Fibroblast of villous mesenchyme (primary cell): ENCODE results near the gene TBC1D20. TPM values are rescaled to one million over a fixed set of nuclear protein-coding genes. Genes with fewer than 3 reads are reported as not detected.

Experiments
- DNase-seq: peaks from one replicate; pipeline ENCODE4 v3.0.0-alpha.2; 2010; ENCODE audit warnings: low read depth
- H3K4me3 ChIP-seq: 2 replicates; pipeline ENCODE4 v1.5.1; 2011; ENCODE audit warnings: low read depth, mild to moderate bottlenecking, low read length
- total RNA-seq: library from RNA; depleted of rRNA; stranded (reverse); fragments of >200 nt; gene quantifications from 2 replicates; pipeline ENCODE4 v1.2.3, GENCODE V29; 2012
- TF ChIP-seq, protein P1 (sequence below): IDR thresholded peaks from 2 replicates; pipeline ENCODE4 v1.5.1; 2012; ENCODE audit warnings: low read depth, mild to moderate bottlenecking, low read length; ENCODE audit not compliant: insufficient read depth

The TBC1D20 gene
- total RNA-seq, 1 donor: 42.3 TPM

DNA sequence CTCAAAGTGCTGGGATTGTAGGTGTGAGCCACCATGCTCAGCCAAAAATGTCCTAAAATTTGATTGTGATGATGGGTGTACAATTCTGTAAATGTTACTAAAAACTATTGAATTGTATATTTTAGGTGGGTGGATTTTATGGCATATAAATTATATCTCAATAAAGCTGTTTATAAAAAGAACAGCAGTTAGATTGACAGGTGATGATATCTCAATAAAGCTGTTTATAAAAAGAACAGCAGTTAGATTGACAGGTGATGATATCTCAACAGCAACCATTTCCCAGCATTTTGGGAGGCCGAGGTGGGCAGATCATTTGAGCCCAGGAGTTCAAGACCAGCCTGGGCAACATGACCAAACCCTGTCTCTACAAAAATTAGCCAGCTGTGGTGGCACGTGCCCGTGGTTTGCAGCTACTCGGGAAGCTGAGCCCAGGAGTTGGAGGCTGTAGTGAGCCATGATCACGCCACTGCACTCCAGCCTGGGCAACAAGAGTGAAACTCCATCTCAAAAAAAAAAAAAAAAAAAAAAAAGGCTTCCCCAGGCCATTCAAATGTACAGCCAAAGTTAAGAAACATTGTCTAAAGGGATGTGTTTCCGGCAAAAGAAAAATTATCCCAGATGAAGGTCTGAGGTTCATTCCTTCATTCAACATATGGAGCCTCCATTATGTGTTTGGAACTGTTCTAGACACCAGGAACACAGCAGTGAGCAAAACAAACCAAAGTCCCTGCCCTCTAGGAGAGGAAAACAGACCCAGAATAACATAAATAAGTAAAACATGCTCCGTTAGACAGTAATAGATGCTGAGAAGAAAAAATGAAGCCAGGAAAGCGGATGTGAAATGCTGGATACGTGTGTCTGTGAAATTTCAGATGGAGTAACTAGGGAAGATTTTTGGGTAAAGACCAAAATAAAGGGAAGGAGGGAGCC, 55.9 kb downstream of the TBC1D20 start:
- H3K4me3 ChIP-seq: no peak overlapping the region
- TF ChIP-seq, protein P1, sequence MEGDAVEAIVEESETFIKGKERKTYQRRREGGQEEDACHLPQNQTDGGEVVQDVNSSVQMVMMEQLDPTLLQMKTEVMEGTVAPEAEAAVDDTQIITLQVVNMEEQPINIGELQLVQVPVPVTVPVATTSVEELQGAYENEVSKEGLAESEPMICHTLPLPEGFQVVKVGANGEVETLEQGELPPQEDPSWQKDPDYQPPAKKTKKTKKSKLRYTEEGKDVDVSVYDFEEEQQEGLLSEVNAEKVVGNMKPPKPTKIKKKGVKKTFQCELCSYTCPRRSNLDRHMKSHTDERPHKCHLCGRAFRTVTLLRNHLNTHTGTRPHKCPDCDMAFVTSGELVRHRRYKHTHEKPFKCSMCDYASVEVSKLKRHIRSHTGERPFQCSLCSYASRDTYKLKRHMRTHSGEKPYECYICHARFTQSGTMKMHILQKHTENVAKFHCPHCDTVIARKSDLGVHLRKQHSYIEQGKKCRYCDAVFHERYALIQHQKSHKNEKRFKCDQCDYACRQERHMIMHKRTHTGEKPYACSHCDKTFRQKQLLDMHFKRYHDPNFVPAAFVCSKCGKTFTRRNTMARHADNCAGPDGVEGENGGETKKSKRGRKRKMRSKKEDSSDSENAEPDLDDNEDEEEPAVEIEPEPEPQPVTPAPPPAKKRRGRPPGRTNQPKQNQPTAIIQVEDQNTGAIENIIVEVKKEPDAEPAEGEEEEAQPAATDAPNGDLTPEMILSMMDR: no peak
- no peak for DNase-seq

DNA sequence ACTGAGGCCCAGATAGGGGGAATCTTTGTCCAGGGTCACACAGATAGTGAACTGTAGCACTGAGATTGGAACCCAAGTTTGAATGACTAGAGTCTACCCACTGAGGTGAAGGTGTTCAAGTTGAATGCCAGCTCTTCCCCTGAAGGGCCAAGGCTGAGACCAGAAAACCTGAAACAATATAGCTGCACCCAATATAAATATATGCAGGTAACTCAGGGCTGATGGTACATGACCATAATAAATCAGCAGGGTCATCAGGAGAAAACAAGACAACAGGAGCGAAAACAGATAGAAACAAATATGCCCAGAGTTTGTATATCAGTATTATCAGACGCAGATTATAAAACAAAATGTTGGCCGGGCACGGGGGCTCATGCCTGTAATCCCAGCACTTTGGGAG, 58.2 kb downstream of the TBC1D20 start:
- TF ChIP-seq, protein P1: no peak
- no peak overlapping the region for H3K4me3 ChIP-seq
- DNase-seq: no peak

DNA sequence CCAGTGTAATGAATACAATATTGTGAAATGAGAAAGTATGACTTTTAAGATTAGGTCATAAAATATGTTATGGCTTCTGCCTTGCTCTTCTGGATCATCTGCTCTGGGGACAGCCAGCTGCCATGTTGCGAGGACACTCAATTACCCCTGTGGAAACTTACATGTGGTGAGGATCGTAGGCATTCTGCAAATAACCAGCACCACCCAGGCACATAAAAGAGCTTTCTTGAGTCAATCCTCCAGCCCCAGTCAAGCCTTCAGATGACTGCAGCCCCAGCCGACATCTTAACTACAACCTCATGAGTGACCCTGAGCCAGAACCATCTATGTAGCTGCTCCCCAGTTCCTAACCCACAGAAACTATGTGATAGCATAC, 58.8 kb downstream of the TBC1D20 start:
- H3K4me3 ChIP-seq: no peak overlapping the region
- TF ChIP-seq, protein P1: no peak
- DNase-seq: no peak

DNA sequence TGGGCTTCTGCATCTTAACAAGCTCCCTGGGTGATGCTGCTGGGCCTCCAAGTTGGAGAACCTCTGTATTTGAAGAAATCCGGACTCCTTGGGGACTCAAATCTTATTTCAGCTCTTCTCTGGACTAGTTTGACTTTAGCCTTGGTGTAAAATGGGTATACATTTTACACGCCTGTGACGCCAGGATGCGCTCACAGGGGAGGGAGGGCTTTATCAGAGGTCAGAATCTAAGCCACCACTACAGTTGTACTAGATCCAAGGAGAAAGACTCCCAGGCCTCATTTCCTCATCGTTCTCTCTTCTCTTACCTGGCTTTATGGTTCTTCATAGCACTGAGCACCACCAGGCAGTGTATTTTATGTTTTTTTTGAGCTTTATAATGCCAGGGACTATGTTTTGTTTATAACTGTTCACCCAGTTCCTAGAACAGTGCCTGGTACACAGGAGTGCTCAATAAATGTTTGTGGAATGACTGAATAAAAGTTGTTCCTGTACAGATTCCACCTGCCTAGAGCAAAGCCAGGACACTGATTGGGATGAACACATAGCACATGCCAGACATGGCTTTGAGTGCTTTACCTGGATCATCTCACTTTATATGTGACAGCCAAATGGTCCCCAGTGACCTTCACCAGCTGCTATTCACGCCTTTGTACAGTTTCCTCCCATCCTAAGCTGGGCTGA, 59.3 kb downstream of the TBC1D20 start:
- DNase-seq: no peak
- no peak overlapping the region for H3K4me3 ChIP-seq
- TF ChIP-seq, protein P1: no peak

DNA sequence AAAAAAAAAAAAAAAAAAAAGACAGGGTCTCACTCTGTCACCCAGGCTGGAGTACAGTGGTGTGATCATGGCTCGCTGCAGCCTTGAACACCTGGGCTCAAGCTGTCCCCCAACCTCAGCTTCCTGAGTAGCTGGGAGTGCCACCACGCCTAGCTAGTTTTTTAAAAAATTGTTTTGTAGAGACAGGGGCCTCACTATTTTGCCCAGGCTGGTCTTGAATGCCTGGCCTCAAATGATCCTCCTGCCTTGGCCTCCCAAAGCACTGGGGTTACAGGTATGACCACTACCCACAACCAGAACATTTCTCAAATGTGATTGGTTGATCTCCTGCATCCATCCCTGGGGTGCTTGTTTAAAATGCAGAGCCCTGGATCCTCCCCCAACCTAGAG, 59.8 kb downstream of the TBC1D20 start:
- no peak overlapping the region for H3K4me3 ChIP-seq
- TF ChIP-seq, protein P1: no peak
- DNase-seq: no peak

DNA sequence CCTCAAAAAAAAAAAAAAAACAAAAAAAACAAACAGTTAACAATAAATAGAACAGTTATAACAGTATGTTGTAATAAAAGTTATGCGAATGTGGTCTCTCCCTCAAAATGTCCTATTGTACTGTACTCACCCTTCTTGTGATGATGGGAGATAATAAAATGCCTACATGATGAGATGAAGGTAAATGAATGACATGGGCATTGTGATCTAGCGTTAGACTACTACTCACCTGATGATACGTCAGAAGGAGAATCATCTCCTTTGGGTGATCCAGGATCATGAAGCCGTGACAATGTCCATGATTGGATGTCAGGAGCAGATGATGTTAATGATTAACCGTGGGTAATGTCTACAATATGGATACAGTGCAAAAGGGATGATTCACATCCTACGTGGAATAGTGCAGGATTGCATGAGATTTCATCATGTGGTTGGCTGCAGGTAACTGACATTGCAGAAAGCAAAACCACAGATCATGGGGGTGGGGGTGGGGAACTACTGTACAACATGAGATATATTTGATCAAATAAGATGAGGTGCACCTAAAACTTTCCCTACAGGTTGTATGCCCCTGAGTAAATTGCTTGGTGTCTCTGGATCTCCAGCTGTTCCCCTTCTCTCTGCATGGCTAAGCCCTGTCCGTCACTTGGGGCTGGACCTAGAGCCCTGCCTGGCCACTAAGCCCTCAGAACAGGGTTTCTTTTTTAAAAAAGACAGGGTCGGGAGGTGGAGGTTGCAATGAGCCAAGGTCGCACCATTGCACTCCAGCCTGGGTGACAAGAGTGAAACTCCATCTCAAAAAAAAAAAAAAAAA, 60.4 kb downstream of the TBC1D20 start:
- TF ChIP-seq, protein P1: no peak
- DNase-seq: peak; percentile 74

More for the DNA sequence above, 60.4 kb downstream of the TBC1D20 start:
- no peak overlapping the region for H3K4me3 ChIP-seq
